NCI-H345 treated with DMSO at 0.1 percent for 48 hours (cell line): ENCODE data around the gene PLAAT4.
"Not testable (repeated sequence)": the region's sequence is repeated elsewhere in the genome, so short reads cannot be mapped to it uniquely, and the experiment has no call there.

Experiments used
- DNase-seq: peaks from one replicate; lab custom pipeline; 2025; ENCODE audit not compliant: unreplicated experiment; lab: John Stamatoyannopoulos, UW

The PLAAT4 gene

GRCh38 chr11:63537293-63538101 lies 889 bp downstream of the PLAAT4 start:
- DNase-seq, result no peak

- DNase-seq, result not testable (repeated sequence)
Measured at GRCh38 chr11:63542506-63542905, 5.9 kb downstream of the PLAAT4 start.

GRCh38 chr11:63543711-63544110 lies 7.1 kb downstream of the PLAAT4 start:
- no peak for DNase-seq

- no peak for DNase-seq
Measured at GRCh38 chr11:63547061-63547460, 10.5 kb downstream of the PLAAT4 start.

- DNase-seq, result no peak
Measured at GRCh38 chr11:63548178-63548577, 11.6 kb downstream of the PLAAT4 start.

GRCh38 chr11:63549411-63549810 lies 12.8 kb downstream of the PLAAT4 start:
- DNase-seq, result no peak

GRCh38 chr11:63550156-63550700 lies 13.6 kb downstream of the PLAAT4 start:
- not testable (repeated sequence) for DNase-seq

- no peak for DNase-seq
Measured at GRCh38 chr11:63551091-63551888, 14.7 kb downstream of the PLAAT4 start.

- no peak for DNase-seq
Measured at GRCh38 chr11:63551889-63552266, 15.3 kb downstream of the PLAAT4 start.

- no peak for DNase-seq
Measured at GRCh38 chr11:63552921-63553320, 16.3 kb downstream of the PLAAT4 start.

- no peak for DNase-seq
Measured at GRCh38 chr11:63553759-63554158, 17.2 kb downstream of the PLAAT4 start.

GRCh38 chr11:63554877-63555223 lies 18.2 kb downstream of the PLAAT4 start:
- no peak for DNase-seq

GRCh38 chr11:63556404-63557013 lies 19.9 kb downstream of the PLAAT4 start:
- DNase-seq, result no peak

GRCh38 chr11:63557570-63557969 lies 21.0 kb downstream of the PLAAT4 start:
- no peak for DNase-seq

- no peak for DNase-seq
Measured at GRCh38 chr11:63558459-63559157, 22.0 kb downstream of the PLAAT4 start.

GRCh38 chr11:63560506-63561180 lies 24.0 kb downstream of the PLAAT4 start:
- no peak for DNase-seq

- DNase-seq, result no peak
Measured at GRCh38 chr11:63563201-63564055, 26.8 kb downstream of the PLAAT4 start, which contains the start of gene PLAAT2. TSS of gene PLAAT2 (minus strand) at chr11:63563379. CDS start at chr11:63563324, 55 bp downstream.

- no peak for DNase-seq
Measured at GRCh38 chr11:63564056-63564774, 27.6 kb downstream of the PLAAT4 start.
